Bronchial epithelial cell (primary cell): ENCODE results near the gene MYO7A. TPM values are rescaled to one million over a fixed set of nuclear protein-coding genes. Genes with fewer than 3 reads are reported as not detected.

Experiments
- DNase-seq: peaks from one replicate; pipeline ENCODE4 v3.0.0-alpha.2; 2010; ENCODE audit warnings: low read depth
- FAIRE-seq: peaks from 2 replicates; lab custom pipeline; 2011; peaks lifted over from hg19 to GRCh38; lab: Jason Lieb, UNC
- H3K27me3 ChIP-seq: 2 replicates; pipeline ENCODE4 v1.5.1; 2011; ENCODE audit warnings: low read length; ENCODE audit not compliant: control insufficient read depth, insufficient read depth
- H3K36me3 ChIP-seq: 2 replicates; pipeline ENCODE4 v1.5.1; 2011; ENCODE audit warnings: low read length; ENCODE audit not compliant: control insufficient read depth, insufficient read depth
- H3K4me3 ChIP-seq: 2 replicates; pipeline ENCODE4 v1.5.1; 2011; ENCODE audit warnings: mild to moderate bottlenecking, low read depth, low read length, control low read depth
- total RNA-seq: library from RNA; depleted of rRNA; stranded (reverse); fragments of >200 nt; gene quantifications from 2 replicates; pipeline ENCODE4 v1.2.1, GENCODE V29; 2014
- TF ChIP-seq, protein P1 (sequence below): IDR thresholded peaks from 2 replicates; pipeline ENCODE4 v1.5.1; 2011; ENCODE audit warnings: mild to moderate bottlenecking, moderate library complexity, low read length, control low read depth, inconsistent platforms; ENCODE audit not compliant: insufficient read depth, severe bottlenecking

Gene MYO7A
- total RNA-seq, 1 donor from 2014 or later: under 0.01 TPM

GRCh38 chr11:77148963-77149715, 21.1 kb downstream of the MYO7A start:
- peaks cover 10% of the 10 kb centered on the region for H3K27me3 ChIP-seq
- FAIRE-seq: no peak

GRCh38 chr11:77149716-77150392, 21.8 kb downstream of the MYO7A start:
- Histone ChIP-seq H3K4me3 (no peak overlapping the region), H3K27me3 (peaks cover 10% of the 10 kb centered on the region), H3K36me3 (no peaks in the 10 kb centered on the region)
- DNase-seq (no peak), FAIRE-seq (no peak)
- TF ChIP-seq, protein P1, sequence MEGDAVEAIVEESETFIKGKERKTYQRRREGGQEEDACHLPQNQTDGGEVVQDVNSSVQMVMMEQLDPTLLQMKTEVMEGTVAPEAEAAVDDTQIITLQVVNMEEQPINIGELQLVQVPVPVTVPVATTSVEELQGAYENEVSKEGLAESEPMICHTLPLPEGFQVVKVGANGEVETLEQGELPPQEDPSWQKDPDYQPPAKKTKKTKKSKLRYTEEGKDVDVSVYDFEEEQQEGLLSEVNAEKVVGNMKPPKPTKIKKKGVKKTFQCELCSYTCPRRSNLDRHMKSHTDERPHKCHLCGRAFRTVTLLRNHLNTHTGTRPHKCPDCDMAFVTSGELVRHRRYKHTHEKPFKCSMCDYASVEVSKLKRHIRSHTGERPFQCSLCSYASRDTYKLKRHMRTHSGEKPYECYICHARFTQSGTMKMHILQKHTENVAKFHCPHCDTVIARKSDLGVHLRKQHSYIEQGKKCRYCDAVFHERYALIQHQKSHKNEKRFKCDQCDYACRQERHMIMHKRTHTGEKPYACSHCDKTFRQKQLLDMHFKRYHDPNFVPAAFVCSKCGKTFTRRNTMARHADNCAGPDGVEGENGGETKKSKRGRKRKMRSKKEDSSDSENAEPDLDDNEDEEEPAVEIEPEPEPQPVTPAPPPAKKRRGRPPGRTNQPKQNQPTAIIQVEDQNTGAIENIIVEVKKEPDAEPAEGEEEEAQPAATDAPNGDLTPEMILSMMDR: no peak

More at GRCh38 chr11:77148963-77149715, 21.1 kb downstream of the MYO7A start:
- no peak overlapping the region for H3K4me3 ChIP-seq
- no peak for DNase-seq
- TF ChIP-seq, protein P1: no peak
- no peaks in the 10 kb centered on the region for H3K36me3 ChIP-seq

DNA sequence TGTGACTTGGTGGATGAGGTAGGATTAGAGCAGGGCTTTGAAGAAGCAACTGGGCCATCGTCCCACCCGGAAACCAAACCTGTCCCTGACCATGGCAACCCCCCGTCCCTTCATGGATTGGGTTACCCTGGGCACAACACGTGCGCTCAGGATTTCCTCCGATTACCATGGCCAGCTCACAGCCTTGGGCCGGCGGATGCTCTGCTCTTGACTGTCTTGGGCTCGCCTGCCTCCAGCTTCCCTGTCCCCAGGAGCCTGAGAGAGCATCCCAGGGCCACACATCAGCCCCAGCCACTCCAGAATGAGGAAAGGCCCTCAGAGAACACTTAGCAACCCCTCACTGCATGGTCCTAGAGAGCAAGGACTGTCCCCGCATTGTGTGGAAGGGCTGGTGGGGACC, 22.8 kb downstream of the MYO7A start:
- Histone ChIP-seq H3K36me3 (no peaks in the 10 kb centered on the region), H3K27me3 (peaks cover 11% of the 10 kb centered on the region), H3K4me3 (no peak overlapping the region)
- no peak for DNase-seq
- FAIRE-seq: no peak
- TF ChIP-seq, protein P1: no peak

GRCh38 chr11:77151804-77152509, 23.9 kb downstream of the MYO7A start:
- no peaks in the 10 kb centered on the region for H3K36me3 ChIP-seq
- FAIRE-seq: peak; percentile 13
- TF ChIP-seq, protein P1: no peak
- no peak for DNase-seq
- H3K4me3 ChIP-seq: no peak overlapping the region
- H3K27me3 ChIP-seq: peaks cover 10% of the 10 kb centered on the region

DNA sequence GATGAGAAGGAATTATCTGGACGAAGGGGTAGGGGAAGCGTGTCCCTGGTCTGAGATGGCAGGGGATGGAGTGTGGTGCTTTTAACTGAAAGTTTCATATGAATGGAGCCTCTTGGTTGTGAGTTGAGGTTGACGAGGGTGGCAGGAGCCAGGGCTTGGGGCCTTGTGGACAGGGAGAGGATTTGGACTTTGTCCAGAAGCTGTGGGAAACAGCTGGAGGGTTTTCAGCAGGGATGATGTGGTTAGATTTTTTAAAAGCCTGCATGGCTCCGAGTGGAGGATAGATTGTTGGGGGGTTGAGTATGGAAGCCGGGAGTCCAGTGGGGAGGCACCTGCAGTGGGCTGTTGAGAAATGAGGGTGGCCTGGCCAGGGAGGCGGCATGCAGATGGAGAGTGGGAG, 24.8 kb downstream of the MYO7A start:
- peaks cover 4% of the 10 kb centered on the region for H3K27me3 ChIP-seq

More for the DNA sequence above, 24.8 kb downstream of the MYO7A start:
- H3K4me3 ChIP-seq: no peak overlapping the region
- DNase-seq (no peak), FAIRE-seq (no peak)
- TF ChIP-seq, protein P1: no peak
- no peaks in the 10 kb centered on the region for H3K36me3 ChIP-seq
